ENCODE measurements around the gene DOCK4. TPM values are rescaled to one million over a fixed set of nuclear protein-coding genes. Genes with fewer than 3 reads are reported as not detected.
A peak's percentile ranks its signal among the peaks of the same experiment; 100 is the strongest.

The DOCK4 gene
- polyA plus RNA-seq, 1 donor from 2014 or later, result not detected

GRCh38 chr7:111694376-111694775, 511.8 kb downstream of the DOCK4 start:
- peaks cover 0 to 3% (median 0%) of the 10 kb centered on the region in 3 donors for H3K9me3 Mint-ChIP-seq
- H3K27me3 Mint-ChIP-seq, result no peaks in the 10 kb centered on the region
- H3K4me1 Mint-ChIP-seq, result no peaks in the 10 kb centered on the region
- H3K27ac Mint-ChIP-seq, result no peak overlapping the region
- no peaks in the 10 kb centered on the region for H3K36me3 Mint-ChIP-seq
- H3K4me3 Mint-ChIP-seq, result no peak overlapping the region

- peaks cover 6% of the 10 kb centered on the region for H3K27me3 Mint-ChIP-seq
- H3K9me3 Mint-ChIP-seq, result no peaks in the 10 kb centered on the region
- no peak overlapping the region for H3K27ac Mint-ChIP-seq
- H3K4me3 Mint-ChIP-seq, result no peak overlapping the region
- H3K4me1 Mint-ChIP-seq, result no peaks in the 10 kb centered on the region
- no peaks in the 10 kb centered on the region for H3K36me3 Mint-ChIP-seq
Measured at GRCh38 chr7:111690364-111691111, 515.7 kb downstream of the DOCK4 start.

GRCh38 chr7:111685349-111685748, 520.9 kb downstream of the DOCK4 start:
- peaks cover 7% of the 10 kb centered on the region for H3K27me3 Mint-ChIP-seq
- H3K27ac Mint-ChIP-seq, result no peak overlapping the region
- H3K4me3 Mint-ChIP-seq, result no peak overlapping the region
- H3K36me3 Mint-ChIP-seq, result no peaks in the 10 kb centered on the region
- no peaks in the 10 kb centered on the region for H3K4me1 Mint-ChIP-seq
- no peaks in the 10 kb centered on the region for H3K9me3 Mint-ChIP-seq

- no peaks in the 10 kb centered on the region for H3K9me3 Mint-ChIP-seq
- peaks cover 7% of the 10 kb centered on the region for H3K27me3 Mint-ChIP-seq
- H3K4me3 Mint-ChIP-seq, result peak overlapping the region in 1 of 4 donors; percentile 17
- no peaks in the 10 kb centered on the region for H3K36me3 Mint-ChIP-seq
- no peak overlapping the region for H3K27ac Mint-ChIP-seq
- H3K4me1 Mint-ChIP-seq, result no peaks in the 10 kb centered on the region
Measured at GRCh38 chr7:111682588-111683340, 523.4 kb downstream of the DOCK4 start.

GRCh38 chr7:111681242-111681641, 525.0 kb downstream of the DOCK4 start:
- Mint-ChIP-seq H3K4me3 (no peak overlapping the region), H3K9me3 (no peaks in the 10 kb centered on the region), H3K36me3 (no peaks in the 10 kb centered on the region), H3K27me3 (peaks cover 3% of the 10 kb centered on the region), H3K27ac (no peak overlapping the region), H3K4me1 (no peaks in the 10 kb centered on the region)

GRCh38 chr7:111678986-111679385, 527.2 kb downstream of the DOCK4 start:
- H3K4me1 Mint-ChIP-seq, result no peaks in the 10 kb centered on the region
- no peaks in the 10 kb centered on the region for H3K9me3 Mint-ChIP-seq
- no peak overlapping the region for H3K27ac Mint-ChIP-seq
- H3K27me3 Mint-ChIP-seq, result peaks cover 1% of the 10 kb centered on the region
- no peak overlapping the region for H3K4me3 Mint-ChIP-seq
- no peaks in the 10 kb centered on the region for H3K36me3 Mint-ChIP-seq

- no peak overlapping the region for H3K27ac Mint-ChIP-seq
- H3K27me3 Mint-ChIP-seq, result peaks cover 2% of the 10 kb centered on the region
- H3K4me1 Mint-ChIP-seq, result no peaks in the 10 kb centered on the region
- H3K36me3 Mint-ChIP-seq, result no peaks in the 10 kb centered on the region
- no peaks in the 10 kb centered on the region for H3K9me3 Mint-ChIP-seq
- no peak overlapping the region for H3K4me3 Mint-ChIP-seq
Measured at GRCh38 chr7:111678281-111678680, 527.9 kb downstream of the DOCK4 start.

- H3K4me1 Mint-ChIP-seq, result no peaks in the 10 kb centered on the region
- no peaks in the 10 kb centered on the region for H3K9me3 Mint-ChIP-seq
- H3K4me3 Mint-ChIP-seq, result no peak overlapping the region
- no peaks in the 10 kb centered on the region for H3K36me3 Mint-ChIP-seq
- peaks cover 2% of the 10 kb centered on the region for H3K27me3 Mint-ChIP-seq
- H3K27ac Mint-ChIP-seq, result no peak overlapping the region
Measured at GRCh38 chr7:111677848-111678247, 528.4 kb downstream of the DOCK4 start.

- H3K9me3 Mint-ChIP-seq, result no peaks in the 10 kb centered on the region
- H3K36me3 Mint-ChIP-seq, result no peaks in the 10 kb centered on the region
- no peaks in the 10 kb centered on the region for H3K4me1 Mint-ChIP-seq
- no peak overlapping the region for H3K27ac Mint-ChIP-seq
- H3K4me3 Mint-ChIP-seq, result no peak overlapping the region
- H3K27me3 Mint-ChIP-seq, result peaks cover 1% of the 10 kb centered on the region
Measured at GRCh38 chr7:111676811-111677210, 529.4 kb downstream of the DOCK4 start.

Other genes starting within 250 kb of the DOCK4 start
- gene ZNF277, start 296 bp upstream of the DOCK4 start, polyA plus RNA-seq, result 16.5 TPM
- gene IFRD1, start 244.1 kb upstream of the DOCK4 start, polyA plus RNA-seq, result 38.4 TPM